ENCODE data around the gene BRD9. TPM values are rescaled to one million over a fixed set of nuclear protein-coding genes. Genes with fewer than 3 reads are reported as not detected.
A peak's percentile ranks its signal among the peaks of the same experiment; 100 is the strongest.

Gene BRD9
- total and polyA plus RNA-seq, 9 of the 15 experiments (the other 6 are each of a cell fraction or from before 2014, with no cell fraction given) = 2.4 to 68.7 (median 44.9) TPM

DNA sequence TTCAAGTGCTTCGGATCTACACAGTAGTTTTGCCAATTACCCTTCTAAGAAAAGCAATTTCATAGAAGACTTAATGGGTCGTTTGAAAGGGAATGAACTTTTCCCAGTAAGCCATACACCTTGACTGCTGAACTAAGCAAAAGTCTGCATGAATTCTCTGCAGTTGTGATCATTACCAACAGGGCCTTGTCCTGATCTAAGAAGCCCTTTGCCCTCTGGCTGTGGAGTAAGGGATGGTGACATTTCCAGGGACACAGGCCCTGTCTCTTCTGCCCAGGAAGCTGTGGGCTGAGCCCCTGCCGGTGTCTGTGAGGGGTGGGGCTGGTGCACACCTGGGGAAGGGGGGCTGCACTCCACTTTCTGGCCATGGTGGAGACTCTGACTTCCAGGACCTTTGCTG is 72.4 kb downstream of the BRD9 start:
- Histone ChIP-seq H3K4me3 (no peak overlapping the region), H3K9me1 (ENCODE audit: control insufficient read depth, insufficient read depth, low read length) (no peaks in the 10 kb centered on the region), H3K9ac (ENCODE audit: insufficient read depth in 1 of 2, low read depth in 2 of 2, low read length in 2 of 2) (no peak overlapping the region), H3K4me2 (ENCODE audit: insufficient read depth, low read length) (no peak overlapping the region), H4K20me1 (replicated peaks; ENCODE audit: control insufficient read depth, insufficient read depth, low read length) (no peaks in the 10 kb centered on the region; the same call in 1 of the 2 replicates), H3K36me3 (ENCODE audit: control insufficient read depth, insufficient read depth, low read length) (no peaks in the 10 kb centered on the region), H3K27me3 (ENCODE audit: control insufficient read depth in 2 of 2, insufficient read depth in 2 of 2, low read length in 2 of 2) (peaks cover 35 to 54% of the 10 kb centered on the region in 2 experiments), H3K9me3 (replicated peaks; ENCODE audit: control insufficient read depth, insufficient read depth, low read depth, low read length) (peaks cover 2% of the 10 kb centered on the region; the same call in 1 of the 2 replicates), H3K79me2 (ENCODE audit: control insufficient read depth, insufficient read depth, low read length) (no peaks in the 10 kb centered on the region), H2AFZ (ENCODE audit: low read depth, low read length) (no peak overlapping the region), H3K27ac (ENCODE audit: extremely low read depth, low read depth, low read length) (no peak overlapping the region), H3K4me1 (replicated peaks in 1 of 2; ENCODE audit: control insufficient read depth in 2 of 2, insufficient read depth in 2 of 2, low read length in 2 of 2) (no peaks in the 10 kb centered on the region)
- no peak for TF ChIP-seq TEAD1 (CRISPR knock-in tag; IDR thresholded peaks at IDR 0.05)
- no peak for TF ChIP-seq ELF1 (tag; IDR thresholded peaks at IDR 0.05)
- TF ChIP-seq, protein P1, sequence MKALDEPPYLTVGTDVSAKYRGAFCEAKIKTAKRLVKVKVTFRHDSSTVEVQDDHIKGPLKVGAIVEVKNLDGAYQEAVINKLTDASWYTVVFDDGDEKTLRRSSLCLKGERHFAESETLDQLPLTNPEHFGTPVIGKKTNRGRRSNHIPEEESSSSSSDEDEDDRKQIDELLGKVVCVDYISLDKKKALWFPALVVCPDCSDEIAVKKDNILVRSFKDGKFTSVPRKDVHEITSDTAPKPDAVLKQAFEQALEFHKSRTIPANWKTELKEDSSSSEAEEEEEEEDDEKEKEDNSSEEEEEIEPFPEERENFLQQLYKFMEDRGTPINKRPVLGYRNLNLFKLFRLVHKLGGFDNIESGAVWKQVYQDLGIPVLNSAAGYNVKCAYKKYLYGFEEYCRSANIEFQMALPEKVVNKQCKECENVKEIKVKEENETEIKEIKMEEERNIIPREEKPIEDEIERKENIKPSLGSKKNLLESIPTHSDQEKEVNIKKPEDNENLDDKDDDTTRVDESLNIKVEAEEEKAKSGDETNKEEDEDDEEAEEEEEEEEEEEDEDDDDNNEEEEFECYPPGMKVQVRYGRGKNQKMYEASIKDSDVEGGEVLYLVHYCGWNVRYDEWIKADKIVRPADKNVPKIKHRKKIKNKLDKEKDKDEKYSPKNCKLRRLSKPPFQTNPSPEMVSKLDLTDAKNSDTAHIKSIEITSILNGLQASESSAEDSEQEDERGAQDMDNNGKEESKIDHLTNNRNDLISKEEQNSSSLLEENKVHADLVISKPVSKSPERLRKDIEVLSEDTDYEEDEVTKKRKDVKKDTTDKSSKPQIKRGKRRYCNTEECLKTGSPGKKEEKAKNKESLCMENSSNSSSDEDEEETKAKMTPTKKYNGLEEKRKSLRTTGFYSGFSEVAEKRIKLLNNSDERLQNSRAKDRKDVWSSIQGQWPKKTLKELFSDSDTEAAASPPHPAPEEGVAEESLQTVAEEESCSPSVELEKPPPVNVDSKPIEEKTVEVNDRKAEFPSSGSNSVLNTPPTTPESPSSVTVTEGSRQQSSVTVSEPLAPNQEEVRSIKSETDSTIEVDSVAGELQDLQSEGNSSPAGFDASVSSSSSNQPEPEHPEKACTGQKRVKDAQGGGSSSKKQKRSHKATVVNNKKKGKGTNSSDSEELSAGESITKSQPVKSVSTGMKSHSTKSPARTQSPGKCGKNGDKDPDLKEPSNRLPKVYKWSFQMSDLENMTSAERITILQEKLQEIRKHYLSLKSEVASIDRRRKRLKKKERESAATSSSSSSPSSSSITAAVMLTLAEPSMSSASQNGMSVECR (CRISPR knock-in tag; IDR thresholded peaks at IDR 0.05) = no peak
- TF ChIP-seq, protein P2, sequence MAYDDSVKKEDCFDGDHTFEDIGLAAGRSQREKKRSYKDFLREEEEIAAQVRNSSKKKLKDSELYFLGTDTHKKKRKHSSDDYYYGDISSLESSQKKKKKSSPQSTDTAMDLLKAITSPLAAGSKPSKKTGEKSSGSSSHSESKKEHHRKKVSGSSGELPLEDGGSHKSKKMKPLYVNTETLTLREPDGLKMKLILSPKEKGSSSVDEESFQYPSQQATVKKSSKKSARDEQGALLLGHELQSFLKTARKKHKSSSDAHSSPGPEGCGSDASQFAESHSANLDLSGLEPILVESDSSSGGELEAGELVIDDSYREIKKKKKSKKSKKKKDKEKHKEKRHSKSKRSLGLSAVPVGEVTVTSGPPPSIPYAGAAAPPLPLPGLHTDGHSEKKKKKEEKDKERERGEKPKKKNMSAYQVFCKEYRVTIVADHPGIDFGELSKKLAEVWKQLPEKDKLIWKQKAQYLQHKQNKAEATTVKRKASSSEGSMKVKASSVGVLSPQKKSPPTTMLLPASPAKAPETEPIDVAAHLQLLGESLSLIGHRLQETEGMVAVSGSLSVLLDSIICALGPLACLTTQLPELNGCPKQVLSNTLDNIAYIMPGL (CRISPR knock-in tag; IDR thresholded peaks at IDR 0.05) = no peak
- TF ChIP-seq SAFB (IDR thresholded peaks at IDR 0.05; ENCODE audit: borderline replicate concordance, low read depth, low read length) = no peak
- TF ChIP-seq PCBP2 (IDR thresholded peaks at IDR 0.05; ENCODE audit: low read depth, low read length, poor library complexity, severe bottlenecking) = no peak
- TF ChIP-seq STAT5A (IDR thresholded peaks at IDR 0.05; ENCODE audit: borderline replicate concordance, low read length) = no peak
- TF ChIP-seq, protein P3, sequence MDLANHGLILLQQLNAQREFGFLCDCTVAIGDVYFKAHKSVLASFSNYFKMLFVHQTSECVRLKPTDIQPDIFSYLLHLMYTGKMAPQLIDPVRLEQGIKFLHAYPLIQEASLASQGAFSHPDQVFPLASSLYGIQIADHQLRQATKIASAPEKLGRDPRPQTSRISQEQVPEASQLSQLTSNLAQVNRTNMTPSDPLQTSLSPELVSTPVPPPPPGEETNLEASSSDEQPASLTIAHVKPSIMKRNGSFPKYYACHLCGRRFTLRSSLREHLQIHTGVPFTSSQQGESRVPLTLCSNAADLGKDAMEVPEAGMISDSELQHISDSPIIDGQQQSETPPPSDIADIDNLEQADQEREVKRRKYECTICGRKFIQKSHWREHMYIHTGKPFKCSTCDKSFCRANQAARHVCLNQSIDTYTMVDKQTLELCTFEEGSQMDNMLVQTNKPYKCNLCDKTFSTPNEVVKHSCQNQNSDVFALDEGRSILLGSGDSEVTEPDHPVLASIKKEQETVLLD (IDR thresholded peaks at IDR 0.05) = no peak
- TF ChIP-seq, protein P4, sequence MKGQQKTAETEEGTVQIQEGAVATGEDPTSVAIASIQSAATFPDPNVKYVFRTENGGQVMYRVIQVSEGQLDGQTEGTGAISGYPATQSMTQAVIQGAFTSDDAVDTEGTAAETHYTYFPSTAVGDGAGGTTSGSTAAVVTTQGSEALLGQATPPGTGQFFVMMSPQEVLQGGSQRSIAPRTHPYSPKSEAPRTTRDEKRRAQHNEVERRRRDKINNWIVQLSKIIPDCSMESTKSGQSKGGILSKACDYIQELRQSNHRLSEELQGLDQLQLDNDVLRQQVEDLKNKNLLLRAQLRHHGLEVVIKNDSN (CRISPR knock-in tag; IDR thresholded peaks at IDR 0.05) = no peak
- TF ChIP-seq MTF1 (CRISPR knock-in tag; IDR thresholded peaks at IDR 0.05; ENCODE audit: borderline replicate concordance) = no peak
- TF ChIP-seq MCM7 (IDR thresholded peaks at IDR 0.05) = no peak
- TF ChIP-seq TBP (optimal IDR thresholded peaks at IDR 0.05; ENCODE audit: low read depth, low read length) = no peak
- TF ChIP-seq, protein P5, sequence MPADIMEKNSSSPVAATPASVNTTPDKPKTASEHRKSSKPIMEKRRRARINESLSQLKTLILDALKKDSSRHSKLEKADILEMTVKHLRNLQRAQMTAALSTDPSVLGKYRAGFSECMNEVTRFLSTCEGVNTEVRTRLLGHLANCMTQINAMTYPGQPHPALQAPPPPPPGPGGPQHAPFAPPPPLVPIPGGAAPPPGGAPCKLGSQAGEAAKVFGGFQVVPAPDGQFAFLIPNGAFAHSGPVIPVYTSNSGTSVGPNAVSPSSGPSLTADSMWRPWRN (IDR thresholded peaks at IDR 0.05; ENCODE audit: low read depth) = no peak
- no peak for TF ChIP-seq NCOA4 (IDR thresholded peaks at IDR 0.05; ENCODE audit: partially characterized antibody)
- 0% methylated on average over 3 of the region's 3 CpGs for WGBS (ENCODE audit: insufficient coverage, low coverage, missing lambda C conversion rate)
- in situ Hi-C loops (cut with MboI) = loop anchor here (5.0 kb wide), 1 partner anchor 88 kb away; no protein-coding TSS in a partner anchor
- ATAC-seq (no peak), DNase-seq (ENCODE audit: extremely low read depth in 1 of 4, low spot score in 3 of 4) (peak in 1 of 4 experiments; percentile 7), FAIRE-seq (no peak)
- ChIA-PET POLR2A (no interaction called here), CTCF (ENCODE audit: low intra/inter-chr PET ratio) (no interaction called here)
- intact Hi-C loops (cut with micrococcal nuclease) = no loop called here
- BruUV-seq (replicated peaks) = no TSS peak

Data from K562 (cell line).